Measurements from ENCODE around the gene TSPOAP1. TPM values are rescaled to one million over a fixed set of nuclear protein-coding genes. Genes with fewer than 3 reads are reported as not detected.

TSPOAP1 gene
- total and polyA plus RNA-seq, 2 of the 13 experiments (the other 11 are each of a cell fraction or from before 2014, with no cell fraction given) = not detected

- no peak for ATAC-seq
- FAIRE-seq = no peak
- TF ChIP-seq SRSF9 (IDR thresholded peaks at IDR 0.05; ENCODE audit: borderline replicate concordance, insufficient read depth, low read depth, low read length, poor library complexity, severe bottlenecking) (no peak), ZNF709 (CRISPR knock-in tag; IDR thresholded peaks at IDR 0.05) (no peak), ZNF777 (CRISPR knock-in tag; IDR thresholded peaks at IDR 0.05) (no peak), GZF1 (CRISPR knock-in tag; IDR thresholded peaks at IDR 0.05) (no peak), ZNF232 (CRISPR knock-in tag; IDR thresholded peaks at IDR 0.05; ENCODE audit: borderline replicate concordance) (no peak), RFX5 (IDR thresholded peaks at IDR 0.05; ENCODE audit: low read depth, low read length) (no peak), ZC3H13 (CRISPR knock-in tag; IDR thresholded peaks at IDR 0.05) (no peak), NRL (CRISPR knock-in tag; IDR thresholded peaks at IDR 0.05; ENCODE audit: borderline replicate concordance) (no peak), ZNF337 (CRISPR knock-in tag; IDR thresholded peaks at IDR 0.05; ENCODE audit: borderline replicate concordance, low read depth) (no peak), SMARCE1 (IDR thresholded peaks at IDR 0.05; ENCODE audit: borderline replicate concordance) (no peak), SMAD1 (CRISPR knock-in tag; IDR thresholded peaks at IDR 0.05; ENCODE audit: borderline replicate concordance, low read depth) (no peak), ZNF230 (CRISPR knock-in tag; IDR thresholded peaks at IDR 0.05) (no peak), ZNF235 (CRISPR knock-in tag; IDR thresholded peaks at IDR 0.05; ENCODE audit: borderline replicate concordance) (no peak), SP1 (IDR thresholded peaks at IDR 0.05) (no peak), SP1 (CRISPR knock-in tag; IDR thresholded peaks at IDR 0.05) (no peak), SP4 (CRISPR knock-in tag; IDR thresholded peaks at IDR 0.05) (no peak), KLF16 (CRISPR knock-in tag; IDR thresholded peaks at IDR 0.05) (no peak), ZNF18 (CRISPR knock-in tag; IDR thresholded peaks at IDR 0.05; ENCODE audit: insufficient replicate concordance) (no peak), NFKB2 (CRISPR knock-in tag; IDR thresholded peaks at IDR 0.05; ENCODE audit: borderline replicate concordance) (no peak)
- intact Hi-C loops (cut with micrococcal nuclease; ENCODE audit: unreplicated experiment) (no loop called here), in situ Hi-C loops (cut with HindIII; ENCODE audit: extremely low pct_ligation_motif_present, low pct_unique_long_range_greater_than_20kb) (no loop called here)
- POLR2A ChIA-PET = no interaction called here
- Histone ChIP-seq H3K9ac (ENCODE audit: insufficient read depth, low read depth, low read length) (no peak overlapping the region), H3K4me1 (ENCODE audit: insufficient read depth, low read length) (no peaks in the 10 kb centered on the region), H3K36me3 (replicated peaks in 1 of 2; ENCODE audit: control insufficient read depth in 1 of 2, insufficient read depth in 2 of 2, low read length in 2 of 2) (no peaks in the 10 kb centered on the region), H3K4me2 (ENCODE audit: low read depth, low read length) (no peak overlapping the region), H3K9me3 (ENCODE audit: low read length) (no peaks in the 10 kb centered on the region), H3K79me2 (ENCODE audit: insufficient read depth, low read length) (no peaks in the 10 kb centered on the region), H2AFZ (ENCODE audit: low read length) (no peak overlapping the region), H3K27ac (ENCODE audit: extremely low read length, insufficient read depth, low read length) (no peak overlapping the region), H4K20me1 (ENCODE audit: insufficient read depth, low read length) (no peaks in the 10 kb centered on the region), H3K4me3 (replicated peaks in 1 of 3; ENCODE audit: insufficient read depth in 1 of 3, low read depth in 2 of 3, low read length in 3 of 3) (no peak overlapping the region), H3K27me3 (ENCODE audit: control insufficient read depth in 1 of 2, insufficient read depth in 2 of 2, low read length in 2 of 2) (peaks cover 3 to 43% of the 10 kb centered on the region in 2 experiments; a peak in 4 of 5 replicates)
- 44% methylated on average over 7 of the region's 7 CpGs for WGBS (ENCODE audit: low lambda C conversion rate)
- BruUV-seq (replicated peaks) = no TSS peak
- DNase-seq (ENCODE audit: low spot score) = no peak
- CTCF ChIA-PET (ENCODE audit: low intra/inter-chr PET ratio, low total read pairs) = no interaction called here
These were observed 62.4 kb downstream of the TSPOAP1 start for GRCh38 chr17:58265902-58266875.

Measured in HepG2 (cell line).